ENCODE measurements around the gene ZMYND8.
A peak's percentile ranks its signal among the peaks of the same experiment; 100 is the strongest.

Gene ZMYND8

GRCh38 chr20:47319517-47320252, 36.8 kb downstream of the ZMYND8 start:
- peak; percentile 85 for DNase-seq (ENCODE audit: low read depth, low spot score)
- in situ Hi-C loops (cut with HindIII; ENCODE audit: low sequenced_read_pairs), result no loop called here
- H3K4me3 ChIP-seq (ENCODE audit: low read depth, low read length), result no peak overlapping the region
- TF ChIP-seq, protein P1, sequence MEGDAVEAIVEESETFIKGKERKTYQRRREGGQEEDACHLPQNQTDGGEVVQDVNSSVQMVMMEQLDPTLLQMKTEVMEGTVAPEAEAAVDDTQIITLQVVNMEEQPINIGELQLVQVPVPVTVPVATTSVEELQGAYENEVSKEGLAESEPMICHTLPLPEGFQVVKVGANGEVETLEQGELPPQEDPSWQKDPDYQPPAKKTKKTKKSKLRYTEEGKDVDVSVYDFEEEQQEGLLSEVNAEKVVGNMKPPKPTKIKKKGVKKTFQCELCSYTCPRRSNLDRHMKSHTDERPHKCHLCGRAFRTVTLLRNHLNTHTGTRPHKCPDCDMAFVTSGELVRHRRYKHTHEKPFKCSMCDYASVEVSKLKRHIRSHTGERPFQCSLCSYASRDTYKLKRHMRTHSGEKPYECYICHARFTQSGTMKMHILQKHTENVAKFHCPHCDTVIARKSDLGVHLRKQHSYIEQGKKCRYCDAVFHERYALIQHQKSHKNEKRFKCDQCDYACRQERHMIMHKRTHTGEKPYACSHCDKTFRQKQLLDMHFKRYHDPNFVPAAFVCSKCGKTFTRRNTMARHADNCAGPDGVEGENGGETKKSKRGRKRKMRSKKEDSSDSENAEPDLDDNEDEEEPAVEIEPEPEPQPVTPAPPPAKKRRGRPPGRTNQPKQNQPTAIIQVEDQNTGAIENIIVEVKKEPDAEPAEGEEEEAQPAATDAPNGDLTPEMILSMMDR (IDR thresholded peaks at IDR 0.05; ENCODE audit: low read depth, low read length), result no peak

- TF ChIP-seq, protein P1 (IDR thresholded peaks at IDR 0.05; ENCODE audit: low read depth, low read length), result no peak
- peak; percentile 82 for DNase-seq (ENCODE audit: low read depth, low spot score)
These were observed 37.6 kb downstream of the ZMYND8 start for GRCh38 chr20:47318586-47319516.

GRCh38 chr20:47318027-47318585, 38.4 kb downstream of the ZMYND8 start:
- TF ChIP-seq, protein P1 (IDR thresholded peaks at IDR 0.05; ENCODE audit: low read depth, low read length), result no peak
- DNase-seq (ENCODE audit: low read depth, low spot score), result no peak
- H3K4me3 ChIP-seq (ENCODE audit: low read depth, low read length), result peak overlapping the region; percentile 14
- in situ Hi-C loops (cut with HindIII; ENCODE audit: low sequenced_read_pairs), result no loop called here

More at GRCh38 chr20:47318586-47319516, 37.6 kb downstream of the ZMYND8 start:
- in situ Hi-C loops (cut with HindIII; ENCODE audit: low sequenced_read_pairs), result no loop called here
- H3K4me3 ChIP-seq (ENCODE audit: low read depth, low read length), result peak overlapping the region; percentile 14

DNA sequence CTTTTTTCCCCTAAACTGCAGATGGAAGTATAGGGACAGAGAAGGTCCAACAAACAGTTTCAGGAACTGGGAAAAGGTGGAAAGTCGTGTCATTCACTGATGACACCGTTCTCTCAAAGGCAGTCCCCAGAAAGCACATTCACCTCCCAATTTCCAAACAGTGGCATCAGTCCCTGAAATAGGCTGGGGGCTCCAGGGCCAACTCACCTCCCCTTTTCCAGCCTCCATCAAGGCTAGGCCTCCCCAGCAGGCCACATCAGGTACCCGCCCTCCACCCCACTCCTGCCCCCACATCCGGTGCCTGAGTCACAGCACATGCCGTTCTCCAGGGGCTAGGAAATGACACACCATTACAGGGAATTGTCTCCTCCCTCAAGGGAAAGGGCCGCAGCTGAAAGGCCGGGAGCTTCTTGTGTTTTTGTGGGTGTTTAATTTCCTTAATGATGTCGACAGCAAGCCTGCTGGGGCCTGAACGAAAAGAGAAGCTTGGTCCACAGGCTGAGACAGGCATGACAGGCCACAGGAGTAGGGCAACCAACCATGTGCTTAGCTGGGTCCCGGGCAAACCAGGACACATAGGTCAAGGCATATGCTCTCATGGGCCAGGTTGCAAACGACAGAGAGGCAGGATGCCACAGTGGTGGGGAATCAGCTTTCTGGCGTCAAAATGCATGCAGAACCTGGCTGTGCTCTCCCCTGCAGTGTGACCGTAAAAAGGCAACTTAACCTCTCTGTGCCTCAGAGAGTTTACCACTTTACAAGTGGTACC, 39.2 kb downstream of the ZMYND8 start:
- TF ChIP-seq, protein P1 (IDR thresholded peaks at IDR 0.05; ENCODE audit: low read depth, low read length), result no peak
- peak; percentile 99 for DNase-seq (ENCODE audit: low read depth, low spot score)
- no peak overlapping the region for H3K4me3 ChIP-seq (ENCODE audit: low read depth, low read length)
- in situ Hi-C loops (cut with HindIII; ENCODE audit: low sequenced_read_pairs), result no loop called here

DNA sequence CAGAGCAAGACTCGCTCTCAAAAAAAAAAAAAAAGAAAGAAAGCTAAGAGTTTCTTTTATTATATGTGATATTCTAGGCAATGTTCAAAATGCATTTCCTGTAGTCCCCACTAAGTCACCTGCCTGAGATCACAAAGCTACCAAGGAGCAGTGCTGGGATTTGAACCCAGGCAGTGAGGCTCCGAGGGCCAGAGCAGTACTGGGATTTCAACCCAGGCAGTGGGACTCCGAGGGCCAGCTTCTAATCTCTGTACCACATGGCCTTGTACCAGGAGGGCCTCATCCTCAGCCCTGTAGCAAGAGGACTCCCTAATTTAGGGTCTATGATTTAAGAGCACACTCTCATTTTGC, 39.7 kb downstream of the ZMYND8 start:
- TF ChIP-seq, protein P1 (IDR thresholded peaks at IDR 0.05; ENCODE audit: low read depth, low read length), result no peak
- DNase-seq (ENCODE audit: low read depth, low spot score), result no peak
- in situ Hi-C loops (cut with HindIII; ENCODE audit: low sequenced_read_pairs), result no loop called here
- no peak overlapping the region for H3K4me3 ChIP-seq (ENCODE audit: low read depth, low read length)

Measured in astrocyte of the spinal cord (primary cell).